IMR-90 (cell line): ENCODE data around the gene ADGRL1. TPM values are rescaled to one million over a fixed set of nuclear protein-coding genes. Genes with fewer than 3 reads are reported as not detected.
"Not testable (repeated sequence)": the region's sequence is repeated elsewhere in the genome, so short reads cannot be mapped to it uniquely, and the experiment has no call there.

Experiments used
- ATAC-seq: fragments of 200-7000 bp; cut with Tn5 transposase; 2 replicates; pipeline ENCODE4 v1.9.1; 2020; ENCODE audit warnings: low read depth, mild to moderate bottlenecking, moderate library complexity
- BruUV-seq: library from RNA; stranded (reverse); fragments of 400-500 nt; replicated peaks from 2 replicates; lab custom pipeline; 2021; lab: Mats Ljungman, UMichigan
- CTCF ChIA-PET: fragments of 300-600 bp; formaldehyde crosslinking; extraction: SDS; loops from one replicate; lab custom pipeline; 2021; ENCODE audit warnings: antibody characterized with exemption; lab: Yijun Ruan, JAX
- POLR2A ChIA-PET: fragments of 300-600 bp; sonication (Branson Sonifier 250); formaldehyde crosslinking; loops from one replicate; lab custom pipeline; 2022; ENCODE audit warnings: antibody characterized with exemption; ENCODE audit not compliant: unreplicated experiment; lab: Charles Lee
- DNase-seq: peaks from one replicate; pipeline ENCODE4 v3.0.0; 2013
- H2AFZ ChIP-seq: replicated peaks from 2 replicates; pipeline ENCODE3; 2013; ENCODE audit warnings: low read length, mild to moderate bottlenecking; ENCODE audit not compliant: poor library complexity
- H2AK5ac ChIP-seq: 2 replicates; pipeline ENCODE4 v1.6.1; 2013; ENCODE audit warnings: low read depth, low read length, inconsistent platforms
- H2AK9ac ChIP-seq: replicated peaks from 2 replicates; pipeline ENCODE3; 2013; ENCODE audit warnings: mild to moderate bottlenecking, low read depth, low read length, moderate library complexity; ENCODE audit not compliant: poor library complexity
- H2BK120ac ChIP-seq: 2 replicates; pipeline ENCODE4 v1.6.1; 2013; ENCODE audit warnings: low read depth, low read length, inconsistent platforms
- H2BK15ac ChIP-seq: 3 replicates; pipeline ENCODE4 v1.6.1; 2013; ENCODE audit warnings: low read depth, low read length, inconsistent platforms
- H2BK20ac ChIP-seq: 2 replicates; pipeline ENCODE4 v1.6.1; 2013; ENCODE audit warnings: low read depth, mild to moderate bottlenecking, inconsistent platforms, low read length, moderate library complexity
- H2BK5ac ChIP-seq: 2 replicates; pipeline ENCODE4 v1.6.1; 2013; ENCODE audit warnings: mild to moderate bottlenecking, low read depth, low read length, inconsistent platforms; ENCODE audit not compliant: poor library complexity, severe bottlenecking
- H3K14ac ChIP-seq: replicated peaks from 2 replicates; pipeline ENCODE4 v1.6.1; 2013; ENCODE audit warnings: low read depth, low read length, inconsistent platforms
- H3K18ac ChIP-seq: 2 replicates; pipeline ENCODE4 v1.6.1; 2013; ENCODE audit warnings: low read depth, low read length, control low read depth
- H3K23ac ChIP-seq: 2 replicates; pipeline ENCODE4 v1.6.1; 2013; ENCODE audit warnings: low read depth, low read length, inconsistent platforms
- H3K27ac ChIP-seq: 2 replicates; pipeline ENCODE4 v1.5.1; 2013; ENCODE audit warnings: mild to moderate bottlenecking, control low read depth, low read length; ENCODE audit not compliant: insufficient read depth
- H3K27me3 ChIP-seq: 2 replicates; pipeline ENCODE4 v1.6.1; 2013; ENCODE audit warnings: low read length; ENCODE audit not compliant: control insufficient read depth, insufficient read depth
- H3K36me3 ChIP-seq: 2 replicates; pipeline ENCODE4 v1.6.1; 2013; ENCODE audit warnings: low read length, mixed read lengths; ENCODE audit not compliant: control insufficient read depth, insufficient read depth
- H3K4ac ChIP-seq: 2 replicates; pipeline ENCODE4 v1.6.1; 2013; ENCODE audit warnings: low read depth, low read length, inconsistent platforms
- H3K4me1 ChIP-seq: 2 replicates; pipeline ENCODE4 v1.6.1; 2013; ENCODE audit warnings: low read length, mixed read lengths; ENCODE audit not compliant: control insufficient read depth, insufficient read depth
- H3K4me2 ChIP-seq: 2 replicates; pipeline ENCODE4 v1.6.1; 2013; ENCODE audit warnings: low read depth, mild to moderate bottlenecking, control low read depth, low read length, moderate library complexity
- H3K4me3 ChIP-seq: 2 replicates; pipeline ENCODE4 v1.5.1; 2013; ENCODE audit warnings: low read depth, mild to moderate bottlenecking, control low read depth, low read length, moderate library complexity; ENCODE audit not compliant: insufficient read depth
- H3K56ac ChIP-seq: 2 replicates; pipeline ENCODE4 v1.6.1; 2013; ENCODE audit warnings: low read length, inconsistent platforms; ENCODE audit not compliant: insufficient read depth; ENCODE audit errors: extremely low read depth
- H3K79me1 ChIP-seq, 2 experiments: 2 replicates each; pipeline ENCODE4 v1.6.1; 2013; ENCODE audit warnings: low read length in 2 of 2, inconsistent platforms in 1 of 2, low read depth in 1 of 2
- H3K9ac ChIP-seq: 2 replicates; pipeline ENCODE4 v1.6.1; 2013; ENCODE audit warnings: low read depth, low read length, control low read depth
- H3K9me1 ChIP-seq: 2 replicates; pipeline ENCODE4 v1.6.1; 2013; ENCODE audit warnings: low read length, inconsistent platforms; ENCODE audit not compliant: insufficient read depth
- H3K9me3 ChIP-seq: 2 replicates; pipeline ENCODE4 v1.6.1; 2013; ENCODE audit warnings: low read length; ENCODE audit not compliant: control insufficient read depth, insufficient read depth
- H4K20me1 ChIP-seq: 2 replicates; pipeline ENCODE4 v1.6.1; 2013; ENCODE audit warnings: low read length, inconsistent platforms; ENCODE audit not compliant: insufficient read depth
- H4K5ac ChIP-seq: 2 replicates; pipeline ENCODE4 v1.6.1; 2013; ENCODE audit warnings: mild to moderate bottlenecking, low read depth, low read length, control low read depth
- H4K8ac ChIP-seq, 2 experiments: 2 replicates each; pipeline ENCODE4 v1.6.1; 2013; ENCODE audit warnings: low read depth in 2 of 2, low read length in 2 of 2, control low read depth in 1 of 2, inconsistent platforms in 1 of 2
- H4K91ac ChIP-seq: 2 replicates; pipeline ENCODE4 v1.6.1; 2013; ENCODE audit warnings: low read depth, low read length, inconsistent platforms; ENCODE audit not compliant: insufficient read depth
- WGBS, 2 experiments: methylation state at CpG; one replicate each; pipeline versions ENCODE4 v1.1.5 to v1.1.7; 2013; ENCODE audit warnings: missing lambda C conversion rate in 2 of 2; ENCODE audit not compliant: insufficient read length in 1 of 2; ENCODE audit errors: extremely low coverage in 2 of 2; 5-methylcytosine and 5-hydroxymethylcytosine counted together
- dilution Hi-C: fragments of 300-500 bp; cut with HindIII; formaldehyde crosslinking; loops from one replicate; pipeline ENCODE4 v1.14.3; 2018; ENCODE audit warnings: low sequenced_read_pairs; ENCODE audit not compliant: unreplicated experiment
- in situ Hi-C: fragments of 300-500 bp; cut with MboI; formaldehyde crosslinking; loops from 3 replicates; pipeline ENCODE4 v1.14.3; 2019; ENCODE audit warnings: low sequenced_read_pairs, inconsistent platforms, mixed read lengths
- intact Hi-C: fragments of 100-400 bp; cut with micrococcal nuclease; formaldehyde crosslinking; loops from 2 replicates; pipeline ENCODE4 v1.10.0; 2022
- polyA plus RNA-seq, 3 experiments: library from polyadenylated mRNA; depleted of rRNA; stranded (reverse); fragments of >200 nt; gene quantifications; 2 replicates each; pipeline ENCODE4 v1.2.3, GENCODE V29; 2012; ENCODE audit warnings: low replicate concordance in 1 of 3
- total RNA-seq: library from RNA; depleted of rRNA; stranded (reverse); fragments of >200 nt; gene quantifications from 2 replicates; pipeline ENCODE4 v1.2.3, GENCODE V29; 2012

ADGRL1 gene
- total and polyA plus RNA-seq, 2 of the 4 experiments (the other 2 are of a cell fraction), result 0.72 to 2.2 TPM

- H3K18ac ChIP-seq, CTCF ChIA-PET, H3K4me2 ChIP-seq, H2BK20ac ChIP-seq, H3K14ac ChIP-seq, DNase-seq, H3K79me1 ChIP-seq, H3K4me1 ChIP-seq, H3K56ac ChIP-seq, H2AK5ac ChIP-seq, H4K91ac ChIP-seq, H2BK120ac ChIP-seq, H3K23ac ChIP-seq, in situ Hi-C loops, dilution Hi-C loops, H2AFZ ChIP-seq, H3K27ac ChIP-seq, intact Hi-C loops, H3K9me3 ChIP-seq, H3K4me3 ChIP-seq, H2BK15ac ChIP-seq, ATAC-seq, H4K8ac ChIP-seq, H2AK9ac ChIP-seq, H4K20me1 ChIP-seq, POLR2A ChIA-PET, H4K5ac ChIP-seq, H3K9me1 ChIP-seq, H3K36me3 ChIP-seq, H3K9ac ChIP-seq, BruUV-seq, H2BK5ac ChIP-seq, H3K4ac ChIP-seq: not testable (repeated sequence)
- H3K27me3 ChIP-seq, result peaks cover 46% of the 10 kb centered on the region
- WGBS, 2 experiments, result 56% methylated on average over 9 of the region's 9 CpGs; no CpG with 5 or more reads in 1 of the 2 experiments
These were observed 2.5 kb upstream of the ADGRL1 start for GRCh38 chr19:14208496-14208895.

- peaks cover 50% of the 10 kb centered on the region for H3K27me3 ChIP-seq
- dilution Hi-C loops, DNase-seq, H2BK120ac ChIP-seq, CTCF ChIA-PET, H2AK5ac ChIP-seq, ATAC-seq, H3K36me3 ChIP-seq, H3K4me2 ChIP-seq, H2AK9ac ChIP-seq, H3K79me1 ChIP-seq, H4K8ac ChIP-seq, H2BK20ac ChIP-seq, H3K14ac ChIP-seq, intact Hi-C loops, H3K56ac ChIP-seq, H4K20me1 ChIP-seq, H3K18ac ChIP-seq, H3K23ac ChIP-seq, H2BK15ac ChIP-seq, H4K5ac ChIP-seq, H2BK5ac ChIP-seq, H3K9ac ChIP-seq, H3K4ac ChIP-seq, H2AFZ ChIP-seq, H3K9me3 ChIP-seq, H4K91ac ChIP-seq, H3K4me3 ChIP-seq, H3K4me1 ChIP-seq, POLR2A ChIA-PET, BruUV-seq, H3K9me1 ChIP-seq, H3K27ac ChIP-seq, in situ Hi-C loops: not testable (repeated sequence)
- 0% methylated on average over 4 of the region's 7 CpGs; no CpG with 5 or more reads in 1 of the 2 experiments for WGBS, 2 experiments
These were observed 1.8 kb upstream of the ADGRL1 start for GRCh38 chr19:14207796-14208195.
